GM19397 (cell line): ENCODE measurements around the gene TCTN3.
A peak's percentile ranks its signal among the peaks of the same experiment; 100 is the strongest.
"Not testable (repeated sequence)": the region's sequence is repeated elsewhere in the genome, so short reads cannot be mapped to it uniquely, and the experiment has no call there.

Source experiments
- ATAC-seq: cut with Tn5 transposase; IDR thresholded peaks from one replicate; pipeline ENCODE4 v1.9.1; 2021; ENCODE audit warnings: mild to moderate bottlenecking, moderate library complexity; ENCODE audit not compliant: unreplicated experiment

TCTN3 gene

DNA sequence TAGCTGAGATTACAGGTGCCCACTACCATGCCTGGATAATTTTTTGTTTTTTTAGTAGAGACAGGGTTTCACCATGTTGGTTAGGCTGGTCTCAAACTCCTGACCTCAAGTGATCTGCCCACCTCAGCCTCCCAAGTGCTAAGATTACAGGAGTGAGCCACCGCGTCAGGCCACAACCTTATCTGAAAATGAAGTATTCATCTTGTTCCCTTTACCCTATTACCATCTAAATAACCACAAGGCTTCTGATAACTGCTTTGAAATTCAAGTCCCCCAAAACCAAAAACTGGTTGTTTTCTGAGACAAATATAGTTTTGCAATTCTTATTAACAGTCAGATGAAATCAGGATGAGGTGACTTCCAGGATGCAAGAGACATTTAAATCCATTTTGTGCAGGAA is 2.4 kb downstream of the TCTN3 start:
- no peak for ATAC-seq

DNA sequence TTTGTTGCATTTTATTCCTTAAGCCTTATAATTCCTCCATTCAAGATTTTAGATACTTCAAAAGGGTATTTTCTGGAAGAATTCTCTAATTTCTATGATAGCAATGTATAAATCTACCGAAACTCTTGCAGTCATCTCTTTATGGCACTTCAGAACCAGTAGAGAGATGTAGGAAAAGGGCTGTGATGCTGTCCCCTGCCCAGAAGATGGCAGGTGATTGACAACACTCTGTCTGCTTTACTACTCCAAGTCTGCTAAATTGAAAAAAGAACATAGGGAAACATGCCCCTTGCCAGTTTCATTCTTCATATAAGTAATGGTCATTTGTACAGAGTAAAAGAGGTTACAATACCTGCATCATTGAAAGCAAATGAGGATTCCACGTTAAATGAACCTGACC is 5.1 kb downstream of the TCTN3 start:
- ATAC-seq, result no peak

DNA sequence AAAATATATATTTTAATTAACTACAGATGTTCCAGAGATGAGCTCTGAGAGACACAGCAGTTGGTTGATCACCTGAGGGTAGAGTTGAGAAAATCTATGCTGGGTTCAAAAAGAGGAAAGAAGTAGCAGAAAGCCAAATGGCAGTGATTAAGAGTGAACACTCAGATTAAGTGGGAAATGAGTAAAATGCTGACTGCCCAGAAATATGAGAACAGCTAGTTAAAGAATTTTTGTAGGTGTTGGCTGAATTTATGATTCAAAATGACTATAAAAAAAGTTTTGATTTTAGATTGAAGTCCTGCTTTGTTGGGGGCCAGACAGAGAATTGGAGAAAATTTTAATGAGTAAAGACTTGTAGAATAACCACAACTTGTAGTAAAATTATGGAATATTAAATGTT is 9.8 kb downstream of the TCTN3 start:
- no peak for ATAC-seq

DNA sequence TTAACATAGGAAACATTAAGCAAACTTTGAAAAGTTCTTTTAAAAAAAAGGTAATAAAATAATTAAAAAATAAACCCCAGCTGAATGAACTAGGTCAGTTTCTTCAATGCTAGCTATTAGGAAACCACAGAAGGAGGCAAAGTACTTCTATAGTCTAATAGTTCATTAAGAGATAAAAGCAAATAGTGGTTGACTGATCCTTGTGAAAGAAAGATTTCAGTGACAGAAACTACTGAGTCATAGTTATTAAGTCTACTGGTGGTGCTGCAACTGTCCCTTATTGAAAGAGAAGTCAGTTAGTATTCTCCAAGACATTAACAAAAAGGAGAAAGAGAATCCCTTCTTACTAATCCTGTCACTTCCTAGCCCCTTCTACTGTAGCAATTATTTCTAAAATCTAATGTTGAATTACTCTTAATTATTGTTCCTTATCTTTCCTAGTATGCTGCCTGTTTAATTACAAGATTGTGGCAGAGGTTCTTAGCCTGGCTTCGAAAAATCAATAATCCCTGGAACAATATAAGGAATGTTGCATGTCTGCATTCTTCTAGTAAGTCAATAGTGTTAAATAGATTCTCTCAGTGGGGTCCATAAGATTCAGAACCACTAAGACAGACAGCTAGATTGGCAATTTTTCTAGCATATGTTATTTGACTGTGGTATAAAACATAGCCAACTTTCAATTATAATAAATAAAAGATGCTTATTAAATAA is 18.2 kb downstream of the TCTN3 start:
- ATAC-seq, result no peak

DNA sequence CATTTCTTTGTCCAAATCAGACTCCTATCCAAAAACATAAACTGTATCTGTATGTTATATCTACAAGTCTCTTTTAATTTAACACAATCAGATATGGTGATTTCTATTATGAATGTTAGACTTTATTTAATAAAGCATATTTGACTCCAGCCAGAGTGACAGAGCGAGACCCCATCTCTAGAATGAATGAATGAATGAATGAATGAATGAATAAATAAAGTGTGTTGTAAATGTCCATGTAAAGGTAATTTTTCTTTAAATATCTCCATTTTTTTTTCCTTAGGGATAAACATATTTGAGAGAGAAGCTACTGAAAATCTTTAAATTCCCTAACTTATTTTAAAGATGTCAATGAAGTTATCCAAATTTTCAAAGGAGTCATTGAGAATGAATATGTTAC is 19.1 kb downstream of the TCTN3 start:
- ATAC-seq, result no peak

DNA sequence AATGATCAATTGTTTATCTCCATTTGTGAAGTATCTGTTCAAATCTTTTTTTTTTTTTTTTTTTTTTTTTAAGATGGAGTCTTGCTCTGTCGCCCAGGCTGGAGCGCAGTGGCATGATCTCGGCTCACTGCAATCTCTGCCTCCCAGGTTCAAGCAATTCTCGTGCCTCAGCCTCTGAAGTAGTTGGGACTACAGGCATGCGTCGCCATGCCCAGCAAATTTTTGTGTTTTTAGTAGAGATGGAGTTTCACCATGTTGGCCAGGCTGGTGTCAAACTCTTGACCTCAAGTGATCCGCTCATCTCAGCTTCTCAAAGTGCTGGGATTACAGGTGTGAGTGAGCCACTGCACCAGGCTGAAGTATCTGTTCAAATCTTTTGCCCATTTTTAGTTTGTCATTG is 21.1 kb downstream of the TCTN3 start:
- ATAC-seq, result not testable (repeated sequence)

DNA sequence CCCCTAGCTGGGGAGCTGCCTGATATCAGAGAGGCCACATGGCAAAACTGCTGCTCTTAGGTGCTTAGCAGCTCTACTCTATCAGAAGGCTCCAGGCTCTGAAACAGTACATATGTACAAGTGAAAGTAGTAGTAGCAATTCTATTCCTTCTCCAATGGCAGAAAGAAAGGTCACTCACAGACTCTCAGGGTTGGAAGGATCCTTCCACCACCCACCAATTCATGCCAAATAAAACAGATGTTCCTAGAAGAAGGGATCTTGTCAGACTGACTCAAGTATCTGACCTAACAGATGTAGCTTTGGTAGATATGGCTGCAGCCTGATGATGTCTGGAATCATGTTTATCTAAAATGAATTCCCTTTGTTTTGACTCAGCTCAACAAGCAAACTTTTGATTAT is 29.2 kb downstream of the TCTN3 start:
- ATAC-seq, result no peak

DNA sequence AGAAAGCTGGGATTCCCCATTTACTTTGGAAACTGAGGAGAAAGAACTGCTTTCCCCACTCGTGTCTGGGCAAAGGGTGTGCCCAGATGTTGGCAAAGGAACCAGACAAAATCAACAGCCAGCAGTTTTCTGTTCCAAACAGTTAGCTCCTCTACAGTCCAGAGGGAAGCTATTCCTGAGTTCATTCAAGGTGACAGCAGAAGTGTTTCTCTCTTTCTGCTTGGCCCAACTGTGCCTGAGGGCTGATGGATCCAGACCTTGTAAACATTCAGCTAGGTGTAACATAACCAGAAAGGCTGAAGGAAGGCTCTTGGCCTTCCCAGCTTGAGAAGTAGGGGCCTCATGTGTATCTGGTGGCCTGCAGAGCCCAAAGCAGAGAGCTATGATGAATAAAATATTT is 30.2 kb downstream of the TCTN3 start:
- ATAC-seq, result no peak

DNA sequence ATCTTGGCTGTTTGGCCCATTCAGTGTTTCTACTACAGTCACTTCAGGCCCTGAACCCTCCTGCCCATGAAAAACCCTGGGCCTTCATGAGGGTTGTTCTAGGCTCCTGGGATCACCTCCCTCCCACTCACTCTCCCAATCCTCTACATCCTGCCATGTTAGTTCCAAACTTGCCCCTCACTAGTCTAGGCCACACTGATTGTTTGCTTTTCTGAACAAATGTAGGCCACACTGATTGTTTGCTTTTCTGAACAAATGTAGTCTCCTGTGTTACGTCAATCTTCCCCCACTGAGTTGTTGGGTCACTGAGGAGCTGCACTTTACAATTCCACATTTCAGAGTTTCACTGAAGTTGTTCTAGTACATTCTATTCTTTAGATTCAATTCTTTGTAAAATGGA is 31.9 kb downstream of the TCTN3 start:
- ATAC-seq, result no peak

DNA sequence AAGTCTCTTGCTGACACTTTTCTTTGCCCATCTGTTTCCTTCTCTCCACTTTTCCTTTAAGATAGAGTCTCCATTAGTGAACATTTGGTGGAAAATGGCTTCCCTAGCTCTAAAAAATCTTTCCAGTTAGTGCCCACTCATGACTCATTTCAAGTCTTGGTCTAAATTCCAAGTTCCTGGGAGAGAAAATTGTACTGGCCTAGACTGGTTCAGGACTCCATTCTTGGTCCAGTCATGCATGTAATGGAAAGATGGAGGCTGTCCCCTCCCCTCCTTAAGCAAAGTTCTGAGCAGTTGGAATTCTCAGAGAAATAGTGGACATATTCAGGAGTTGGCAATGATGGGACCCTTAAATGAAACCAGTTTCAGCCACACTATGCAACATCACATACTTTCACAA is 33.4 kb downstream of the TCTN3 start:
- ATAC-seq, result no peak

DNA sequence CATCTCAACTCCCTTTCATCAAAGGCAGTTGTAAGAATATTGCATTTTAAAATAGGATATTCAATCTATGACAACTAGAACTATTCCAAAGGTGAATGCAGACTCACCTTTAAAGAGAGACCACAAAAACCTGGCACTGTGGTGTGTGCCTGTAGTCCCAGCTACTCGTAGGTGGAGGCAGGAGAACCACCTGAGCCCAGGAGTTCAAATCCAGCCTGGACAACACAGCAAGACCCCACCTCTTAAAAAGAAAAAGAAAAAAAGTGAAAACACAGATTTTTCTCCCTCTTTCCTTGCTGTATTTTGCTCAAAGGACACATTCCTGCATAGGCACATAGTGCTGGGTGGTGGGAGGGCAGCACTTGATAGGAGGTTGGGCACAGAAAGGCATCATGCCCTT is 36.5 kb downstream of the TCTN3 start:
- ATAC-seq, result no peak

DNA sequence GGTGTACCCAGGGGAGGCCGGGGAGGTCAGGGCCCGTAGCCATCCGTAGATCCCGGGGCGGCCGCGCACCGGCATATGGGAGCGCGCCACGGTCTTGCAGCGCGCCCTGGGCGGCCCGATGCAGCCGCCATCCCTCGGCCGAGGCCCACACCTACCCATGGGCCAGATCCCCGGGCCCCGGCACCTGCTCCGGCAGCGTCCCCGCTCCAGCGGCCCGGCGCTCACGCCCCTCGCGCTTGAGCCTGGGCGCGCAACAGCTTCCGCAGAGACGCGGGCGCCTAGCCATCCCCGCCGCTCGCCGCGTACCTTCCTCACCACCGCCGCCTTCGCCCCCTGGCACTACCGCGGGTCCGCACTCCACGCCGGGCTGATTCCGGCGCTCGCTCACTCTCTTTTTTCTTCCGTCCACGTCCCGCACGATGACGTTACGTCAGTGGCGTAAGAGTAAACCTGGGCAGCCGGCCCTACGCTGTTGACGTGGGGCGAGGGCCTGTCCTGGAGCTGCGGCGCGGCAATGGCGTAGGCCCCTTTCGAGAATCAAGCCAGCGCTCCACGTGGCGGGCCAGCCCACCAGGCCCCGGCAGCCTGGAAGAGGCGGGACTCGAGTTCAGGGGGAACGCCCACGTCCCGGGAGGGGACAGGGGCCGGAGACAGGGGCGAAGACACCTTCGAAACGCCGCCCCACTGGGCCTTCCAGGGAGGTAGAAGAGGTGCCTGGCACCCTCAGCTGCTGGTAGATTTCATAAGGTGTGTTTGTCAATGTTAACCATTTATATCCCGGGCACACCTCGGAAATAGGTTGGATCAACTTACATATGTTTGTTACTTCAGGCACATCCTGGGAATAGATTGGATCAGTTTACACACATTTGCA is 37.2 kb downstream of the TCTN3 start, which contains the start of gene ALDH18A1:
Gene ALDH18A1 (minus strand): TSS at position 421 of the 874 bp plus-strand sequence. CDS start 3,334 bp downstream, outside the sequence.
- ATAC-seq, result peak; percentile 88

DNA sequence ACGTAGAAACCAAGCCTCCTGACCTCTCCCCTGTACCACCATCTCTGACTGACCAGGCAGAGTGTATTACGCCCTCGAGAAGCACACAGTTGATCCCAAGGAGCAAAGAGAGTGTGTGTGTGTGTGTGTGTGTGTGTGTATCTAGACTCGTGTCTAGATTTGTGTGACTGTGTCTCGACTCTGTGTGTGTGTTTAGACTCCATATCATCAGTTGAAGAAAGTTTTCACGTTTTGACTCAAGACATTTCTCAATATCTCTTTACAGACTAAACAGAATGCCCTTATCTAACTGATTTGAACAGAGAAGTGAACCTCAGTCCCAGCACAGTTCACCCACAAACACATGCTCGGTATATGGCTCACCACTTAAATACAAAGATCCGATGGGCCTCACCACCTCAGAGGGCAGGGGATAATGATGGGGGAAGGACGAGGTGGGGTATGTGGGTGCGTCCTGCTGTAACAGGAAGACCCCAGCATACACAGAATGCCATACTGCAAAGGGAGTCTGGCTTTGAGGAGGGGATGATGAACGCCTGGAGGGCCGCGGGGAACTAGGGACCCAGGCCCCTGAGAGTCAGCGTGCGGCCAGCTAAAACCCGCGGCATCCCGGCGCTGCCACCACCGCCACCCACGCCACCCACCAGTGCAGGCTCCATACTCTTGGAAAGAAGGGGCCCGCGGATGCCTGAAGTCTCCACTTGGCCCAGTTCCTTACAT is 38.0 kb downstream of the TCTN3 start:
- peak; percentile 5 for ATAC-seq

DNA sequence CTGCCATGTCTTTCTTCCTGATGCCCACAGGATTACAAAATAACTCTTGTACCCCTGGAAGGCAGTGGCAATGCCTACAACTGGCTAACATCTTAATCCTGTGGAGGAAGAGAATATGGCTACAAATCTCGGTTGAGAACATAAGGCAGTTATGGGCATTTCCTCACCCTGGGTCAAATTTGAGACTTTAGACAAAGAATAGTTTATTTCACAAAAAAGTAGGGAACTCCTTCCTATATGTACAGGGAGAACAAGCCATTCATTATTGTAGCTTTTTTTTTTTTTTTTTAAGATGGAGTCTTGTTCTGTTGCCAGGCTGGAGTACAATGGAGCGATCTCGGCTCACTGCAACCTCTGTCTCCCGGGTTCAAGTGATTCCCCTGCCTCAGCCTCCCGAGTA is 39.8 kb downstream of the TCTN3 start:
- no peak for ATAC-seq

DNA sequence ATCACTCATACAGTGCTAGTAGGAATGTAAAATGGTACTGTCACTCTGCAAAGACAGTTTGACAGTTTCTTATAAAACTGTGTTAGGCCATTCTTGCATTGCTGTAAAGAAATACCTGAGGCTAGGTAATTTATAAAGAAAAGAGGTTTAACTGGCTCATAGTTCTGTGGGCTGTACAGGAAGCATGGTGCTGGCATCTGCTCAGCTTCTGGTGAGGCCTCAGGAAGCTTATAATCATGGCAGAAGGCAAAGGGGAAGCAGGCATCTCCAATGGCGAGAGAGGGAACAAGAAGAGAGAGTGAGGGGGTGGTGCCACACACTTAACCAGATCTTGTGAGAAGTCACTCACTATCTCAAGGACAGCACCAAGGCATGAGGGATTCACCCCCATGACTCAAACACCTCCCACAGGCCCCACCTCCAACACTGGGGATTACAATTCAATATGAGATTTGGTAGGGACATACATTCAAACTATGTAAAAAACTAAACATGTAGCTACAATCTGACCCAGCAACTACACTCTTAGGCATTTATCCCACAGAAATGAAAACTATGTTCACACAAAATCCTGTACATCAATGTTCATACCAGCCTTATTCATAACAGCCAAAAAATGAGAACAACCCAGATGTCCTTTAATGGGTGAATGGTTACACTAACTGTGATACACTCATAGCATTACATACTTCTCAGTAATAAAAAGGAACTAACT is 42.2 kb downstream of the TCTN3 start:
- ATAC-seq, result no peak

DNA sequence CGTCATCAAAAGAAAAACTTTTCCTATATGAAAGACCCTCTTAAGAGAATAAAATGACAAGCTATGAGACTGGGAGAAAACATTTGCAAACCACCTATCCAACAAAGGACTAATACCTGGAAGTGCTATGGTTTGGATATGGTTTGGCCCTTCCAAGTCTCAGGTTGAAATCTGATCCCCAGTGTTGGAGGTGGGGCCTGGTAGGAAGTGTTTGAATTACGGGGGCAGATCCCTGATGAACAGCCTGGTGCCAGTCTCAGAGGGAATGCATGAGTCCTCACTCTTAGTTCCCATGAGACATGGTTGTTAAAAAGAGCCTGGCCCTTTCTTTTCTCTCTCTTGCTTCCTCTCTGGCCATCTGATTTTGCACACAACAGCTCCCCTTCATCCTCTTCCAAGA is 43.5 kb downstream of the TCTN3 start:
- ATAC-seq, result no peak

DNA sequence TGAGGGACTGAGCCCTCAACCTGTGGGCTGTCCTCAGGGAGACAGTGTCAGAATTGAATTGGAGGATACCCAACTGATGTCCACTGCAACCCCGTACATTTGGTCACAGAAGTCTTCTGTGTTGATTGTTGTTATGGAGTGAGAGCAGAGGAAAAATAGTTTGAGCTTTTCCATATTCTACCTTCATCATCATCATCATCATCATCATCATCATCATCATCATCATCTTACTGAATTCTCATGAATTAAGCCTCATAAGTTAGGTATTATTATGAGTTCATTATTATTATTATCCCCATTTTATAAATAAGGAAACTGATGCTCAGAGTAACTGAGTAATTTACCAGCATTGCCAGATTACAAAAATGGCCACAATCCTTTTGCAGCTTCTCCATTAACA is 45.6 kb downstream of the TCTN3 start:
- ATAC-seq, result no peak

DNA sequence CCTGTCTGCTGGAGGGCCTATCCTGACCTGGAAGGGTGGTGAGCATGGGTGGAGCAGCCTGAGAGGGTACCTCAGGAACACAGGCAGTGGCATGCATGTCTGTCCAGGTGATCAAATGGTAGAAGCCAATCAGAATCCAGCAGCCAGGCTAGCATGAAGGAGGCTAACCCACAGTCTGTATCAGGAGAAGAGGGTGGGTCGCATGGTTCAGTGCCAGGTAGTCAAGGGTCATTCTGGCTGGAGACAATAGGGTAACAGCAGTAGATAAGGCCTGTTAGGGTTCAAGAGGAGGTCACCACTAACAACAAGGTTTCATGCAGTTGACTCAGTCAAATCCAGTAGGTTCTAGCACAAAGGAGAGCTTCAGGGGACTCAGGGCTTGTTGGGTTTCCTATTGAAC is 47.6 kb downstream of the TCTN3 start:
- no peak for ATAC-seq

DNA sequence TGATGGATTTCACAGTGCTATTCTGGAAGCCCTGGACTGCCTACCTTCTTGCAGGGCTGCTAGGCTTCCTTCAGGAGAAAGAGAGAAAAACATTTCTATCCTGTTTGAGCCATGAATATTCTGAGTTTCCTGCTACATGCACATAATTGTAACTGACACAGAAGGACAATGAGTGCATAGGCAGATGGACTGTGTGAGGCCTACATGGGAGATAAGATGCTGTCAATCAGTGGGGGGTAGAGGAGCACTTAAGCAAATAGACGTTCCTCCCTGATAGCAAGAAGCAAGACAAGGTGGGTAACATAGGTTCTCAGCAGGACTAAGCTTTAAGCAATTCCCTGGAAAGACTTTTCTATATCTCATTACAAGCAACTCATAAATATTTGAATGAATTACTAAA is 48.8 kb downstream of the TCTN3 start:
- ATAC-seq, result no peak

DNA sequence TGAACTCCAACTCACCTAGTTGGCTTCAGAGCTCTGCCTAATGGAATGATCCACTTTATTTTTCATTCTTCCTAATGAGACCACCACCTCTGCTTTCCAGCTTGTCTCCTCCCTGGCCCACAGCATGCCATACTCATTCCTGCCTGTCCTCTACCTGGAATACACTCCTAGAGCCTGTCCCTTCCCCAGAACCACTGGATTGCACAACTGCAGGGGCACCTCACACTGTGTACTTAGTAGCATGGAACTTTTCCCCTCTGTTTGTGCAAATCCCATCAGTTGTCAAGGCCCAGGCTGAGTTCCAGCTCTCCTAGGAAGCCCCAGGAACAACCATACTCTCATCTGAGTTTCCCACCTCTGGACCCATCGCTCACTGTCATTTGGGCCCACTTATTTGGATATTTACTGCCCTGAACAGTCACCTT is 52.8 kb downstream of the TCTN3 start:
- no peak for ATAC-seq

DNA sequence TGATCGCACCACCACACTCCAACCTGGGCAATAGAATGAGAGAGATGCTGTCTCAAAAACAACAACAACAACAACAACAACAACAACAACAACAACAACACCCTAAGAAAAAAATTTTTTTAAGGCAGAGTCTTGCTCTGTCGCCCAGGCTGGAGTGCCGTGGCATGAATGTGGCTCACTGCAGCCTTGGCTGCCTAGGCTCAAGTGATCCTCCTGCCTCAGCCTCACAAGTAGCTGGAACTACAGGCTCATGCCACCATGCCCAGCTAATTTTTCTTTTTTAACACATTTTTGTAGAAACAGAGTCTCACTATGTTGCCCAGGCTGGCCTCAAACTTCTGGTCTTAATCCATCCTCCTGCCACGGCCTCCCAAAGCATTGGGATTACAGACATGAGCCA is 55.8 kb downstream of the TCTN3 start:
- ATAC-seq, result no peak
